Chondrocyte (in vitro differentiated cells): ENCODE results near the gene GPC6. TPM values are rescaled to one million over a fixed set of nuclear protein-coding genes. Genes with fewer than 3 reads are reported as not detected.

Experiments used
- DNase-seq: peaks from one replicate; pipeline ENCODE4 v3.0.0; 2021; ENCODE audit warnings: mixed read lengths, low spot score
- H3K27ac Mint-ChIP-seq: one replicate; pipeline ENCODE4 v1.8.0; 2021; ENCODE audit warnings: mild to moderate bottlenecking, moderate library complexity, mixed read lengths; ENCODE audit not compliant: unreplicated experiment
- H3K27me3 Mint-ChIP-seq: 2 replicates; pipeline ENCODE4 v1.8.0; 2021; ENCODE audit warnings: low read depth, mixed read lengths
- H3K36me3 Mint-ChIP-seq: 2 replicates; pipeline ENCODE4 v1.8.0; 2021; ENCODE audit warnings: low read depth, mixed read lengths
- H3K4me1 Mint-ChIP-seq: 2 replicates; pipeline ENCODE4 v1.8.0; 2021; ENCODE audit warnings: low read depth, mild to moderate bottlenecking, mixed read lengths
- H3K4me3 Mint-ChIP-seq: one replicate; pipeline ENCODE4 v1.8.0; 2021; ENCODE audit warnings: mild to moderate bottlenecking, moderate library complexity, mixed read lengths; ENCODE audit not compliant: unreplicated experiment
- H3K9me3 Mint-ChIP-seq: 2 replicates; pipeline ENCODE4 v1.8.0; 2021; ENCODE audit warnings: low read depth, mixed read lengths
- CTCF ChIP-seq: fragments of 200-600 bp; sonication (generic); IDR thresholded peaks from 2 replicates; pipeline ENCODE4 v1.5.0; 2021; ENCODE audit warnings: antibody characterized with exemption, mild to moderate bottlenecking, moderate library complexity
- total RNA-seq: library from RNA; stranded (reverse); gene quantifications from 3 replicates; pipeline ENCODE4 v1.2.1, GENCODE V29; 2021

GPC6 gene
- total RNA-seq, 1 donor from 2014 or later, result 76.1 TPM

DNA sequence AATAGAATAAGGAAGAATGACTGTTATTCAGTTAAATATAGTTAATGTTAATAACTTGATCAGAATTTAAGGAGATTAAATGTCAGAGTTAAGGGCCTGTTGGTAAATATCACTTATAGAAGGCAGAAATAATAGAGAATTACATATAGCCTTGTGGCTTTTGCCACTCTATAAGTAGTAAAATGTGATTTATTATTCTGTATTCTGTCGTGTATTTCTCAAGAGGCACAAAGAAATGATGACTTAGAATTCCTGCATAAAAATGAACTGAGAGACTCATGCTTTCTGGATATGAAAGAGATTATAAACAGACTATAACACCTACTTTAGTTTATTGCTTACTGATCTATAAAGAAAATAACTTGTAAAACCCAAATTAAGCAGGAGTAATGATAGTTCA, 40.1 kb downstream of the GPC6 start:
- Mint-ChIP-seq H3K4me1 (peaks cover 36% of the 10 kb centered on the region), H3K9me3 (no peaks in the 10 kb centered on the region), H3K27me3 (no peaks in the 10 kb centered on the region), H3K27ac (no peak overlapping the region), H3K36me3 (no peaks in the 10 kb centered on the region), H3K4me3 (no peak overlapping the region)
- no peak for TF ChIP-seq CTCF
- no peak for DNase-seq

DNA sequence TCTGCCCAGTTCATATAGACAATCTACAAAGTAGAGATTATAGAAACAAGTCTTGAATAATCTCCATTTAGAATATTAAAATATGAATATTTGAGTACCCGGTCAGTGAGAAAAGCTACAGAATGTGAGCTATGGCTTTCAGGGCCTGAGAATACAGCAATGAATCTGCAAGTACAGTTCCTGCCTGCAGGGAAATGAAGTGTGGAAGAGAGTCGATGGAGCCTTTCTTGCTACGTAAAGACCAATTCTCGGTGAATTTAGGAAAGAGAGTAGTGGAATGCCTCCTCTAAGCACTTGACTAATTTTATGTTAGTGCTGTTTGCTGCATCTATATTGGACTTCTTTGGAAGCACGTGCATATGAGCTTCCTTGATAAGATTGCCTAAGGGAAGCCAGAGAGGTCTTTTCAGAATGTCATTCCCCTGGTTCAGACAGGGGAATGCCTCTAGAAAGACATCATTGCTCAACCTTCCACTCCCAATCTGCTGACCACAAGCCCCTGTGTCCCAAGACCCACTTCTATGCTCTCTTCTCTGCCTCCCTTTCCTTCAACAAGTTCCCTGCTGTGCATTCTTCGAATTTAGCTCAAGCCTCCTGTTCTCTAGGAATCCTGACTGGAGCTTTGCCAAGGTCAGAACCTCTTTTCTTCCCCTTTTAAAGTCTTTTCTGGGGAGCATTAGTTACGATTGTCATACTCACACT, 41.9 kb downstream of the GPC6 start:
- H3K27me3 Mint-ChIP-seq, result no peaks in the 10 kb centered on the region
- no peak for TF ChIP-seq CTCF
- no peak for DNase-seq
- no peaks in the 10 kb centered on the region for H3K36me3 Mint-ChIP-seq
- no peaks in the 10 kb centered on the region for H3K9me3 Mint-ChIP-seq
- H3K4me3 Mint-ChIP-seq, result no peak overlapping the region
- H3K4me1 Mint-ChIP-seq, result peaks cover 38% of the 10 kb centered on the region
- H3K27ac Mint-ChIP-seq, result no peak overlapping the region

- peak overlapping the region; percentile 78 for H3K27ac Mint-ChIP-seq
- no peaks in the 10 kb centered on the region for H3K27me3 Mint-ChIP-seq
- H3K36me3 Mint-ChIP-seq, result no peaks in the 10 kb centered on the region
- TF ChIP-seq CTCF, result no peak
- no peak overlapping the region for H3K4me3 Mint-ChIP-seq
- H3K9me3 Mint-ChIP-seq, result no peaks in the 10 kb centered on the region
- no peak for DNase-seq
- H3K4me1 Mint-ChIP-seq, result peaks cover 32% of the 10 kb centered on the region
Measured at GRCh38 chr13:93270769-93271742, 44.4 kb downstream of the GPC6 start.

DNA sequence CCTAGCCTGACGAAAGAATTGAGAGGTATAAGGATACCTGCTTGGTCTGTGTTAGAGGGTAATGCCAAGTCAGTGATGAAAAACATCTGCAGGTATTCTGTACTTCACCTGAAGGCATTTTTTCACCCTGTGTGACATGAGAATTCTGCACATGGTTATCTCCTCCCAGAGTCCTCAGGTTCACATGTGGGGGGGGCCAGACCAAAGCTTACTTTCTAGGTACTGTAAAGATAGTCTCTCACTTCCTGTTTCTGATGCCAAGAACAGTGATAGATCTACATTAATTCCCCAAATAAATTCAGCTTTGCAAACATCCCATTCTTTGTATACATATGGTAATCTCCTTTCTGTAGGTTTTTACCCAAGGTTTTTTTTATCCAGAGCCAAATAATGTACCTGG, 53.4 kb downstream of the GPC6 start:
- H3K36me3 Mint-ChIP-seq, result no peaks in the 10 kb centered on the region
- no peak for DNase-seq
- no peaks in the 10 kb centered on the region for H3K27me3 Mint-ChIP-seq
- H3K4me1 Mint-ChIP-seq, result peaks cover 3% of the 10 kb centered on the region
- no peak overlapping the region for H3K27ac Mint-ChIP-seq
- no peak overlapping the region for H3K4me3 Mint-ChIP-seq
- no peak for TF ChIP-seq CTCF
- H3K9me3 Mint-ChIP-seq, result no peaks in the 10 kb centered on the region

DNA sequence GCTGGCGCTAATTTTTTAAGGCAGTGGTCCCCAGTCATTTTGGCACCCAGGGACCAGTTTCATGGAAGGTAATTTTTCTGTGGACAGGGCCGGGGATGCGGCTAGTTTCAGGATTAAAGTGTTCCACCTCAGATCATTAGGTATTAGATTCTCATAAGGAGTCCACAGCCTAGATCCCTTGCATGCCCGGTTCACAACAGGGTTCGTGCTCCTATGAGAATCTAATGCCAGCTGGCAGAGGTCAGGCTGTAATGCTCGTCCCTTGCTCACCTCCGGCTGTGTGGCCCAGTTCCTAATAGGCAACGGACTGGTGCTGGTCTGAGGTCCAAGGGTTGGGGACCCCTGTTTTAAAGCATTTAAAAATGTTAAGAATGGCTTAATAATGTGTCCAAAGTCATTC, 54.1 kb downstream of the GPC6 start:
- Mint-ChIP-seq H3K4me3 (no peak overlapping the region), H3K27ac (no peak overlapping the region), H3K9me3 (no peaks in the 10 kb centered on the region), H3K36me3 (no peaks in the 10 kb centered on the region), H3K4me1 (peaks cover 3% of the 10 kb centered on the region), H3K27me3 (no peaks in the 10 kb centered on the region)
- TF ChIP-seq CTCF, result no peak
- no peak for DNase-seq
